OCI-M2 (cell line): Measurements from ENCODE around the gene RAB3D.
"Not testable (repeated sequence)": the region's sequence is repeated elsewhere in the genome, so short reads cannot be mapped to it uniquely, and the experiment has no call there.

Experiments used
- DNase-seq: peaks from one replicate; lab custom pipeline; 2025; ENCODE audit not compliant: unreplicated experiment; lab: John Stamatoyannopoulos, UW

Gene RAB3D

DNA sequence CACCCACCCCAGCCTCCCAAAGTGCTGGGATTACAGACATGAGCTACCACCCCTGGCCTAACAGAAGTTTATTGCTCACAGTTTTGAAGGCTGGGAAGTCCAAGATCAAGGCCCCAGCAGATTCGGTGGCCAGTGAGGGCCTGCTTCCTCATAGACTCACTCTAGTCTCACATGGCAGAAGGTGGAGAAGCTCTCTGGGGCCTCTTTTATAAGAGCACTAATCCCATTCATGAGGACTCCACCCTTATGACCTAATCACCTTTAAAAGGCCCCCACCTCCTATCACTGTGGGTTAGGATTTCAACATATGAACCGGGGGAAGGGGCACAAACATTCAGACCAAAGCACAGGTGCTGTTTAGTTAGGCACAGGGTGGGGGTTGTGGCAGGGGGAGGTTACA lies 28.1 kb upstream of the RAB3D start:
- DNase-seq: no peak

DNA sequence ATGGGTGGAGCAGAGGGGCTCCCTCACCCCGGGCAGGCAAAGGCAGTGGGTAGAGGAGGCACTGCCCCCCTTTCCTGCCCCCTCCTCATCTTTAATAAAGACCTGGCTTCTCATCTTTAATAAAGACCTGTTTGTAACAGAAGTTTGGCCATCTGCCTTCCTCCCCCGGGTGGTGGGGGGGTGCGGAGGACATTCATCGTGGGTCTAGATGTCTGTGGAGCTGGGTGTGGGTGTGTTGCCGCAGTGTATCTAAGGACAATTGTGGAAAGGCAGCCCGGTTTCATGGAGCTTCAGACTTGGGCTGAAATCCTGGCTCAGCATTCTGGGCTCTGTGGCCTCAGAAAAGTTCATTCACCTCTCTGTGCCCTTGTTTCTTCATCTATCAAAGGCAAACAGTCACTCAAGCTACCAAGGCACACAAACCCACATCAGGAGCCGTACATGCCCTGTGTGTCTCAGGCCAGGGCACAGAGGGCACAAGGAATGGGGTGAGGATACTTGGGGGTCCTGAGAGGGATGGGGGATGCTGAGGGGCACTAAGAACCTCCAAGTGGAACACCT lies 26.2 kb upstream of the RAB3D start:
- DNase-seq: no peak

DNA sequence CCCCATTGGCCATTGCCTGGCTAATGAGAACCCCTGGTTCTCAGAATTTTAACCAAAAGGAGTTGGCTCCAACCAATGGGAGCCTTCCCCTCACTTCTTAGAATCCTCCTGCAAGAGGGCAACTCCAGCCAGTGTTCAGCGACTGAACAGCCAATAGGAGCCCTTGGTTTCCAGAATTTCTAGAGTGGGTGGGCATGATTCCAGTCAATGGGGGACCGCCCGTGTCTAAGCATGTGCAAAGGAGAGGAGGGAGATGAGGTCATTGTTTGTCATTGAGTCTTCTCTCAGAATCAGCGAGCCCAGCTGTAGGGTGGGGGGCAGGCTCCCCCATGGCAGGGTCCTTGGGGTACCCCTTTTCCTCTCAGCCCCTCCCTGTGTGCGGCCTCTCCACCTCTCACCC lies 25.5 kb upstream of the RAB3D start:
- no peak for DNase-seq

DNA sequence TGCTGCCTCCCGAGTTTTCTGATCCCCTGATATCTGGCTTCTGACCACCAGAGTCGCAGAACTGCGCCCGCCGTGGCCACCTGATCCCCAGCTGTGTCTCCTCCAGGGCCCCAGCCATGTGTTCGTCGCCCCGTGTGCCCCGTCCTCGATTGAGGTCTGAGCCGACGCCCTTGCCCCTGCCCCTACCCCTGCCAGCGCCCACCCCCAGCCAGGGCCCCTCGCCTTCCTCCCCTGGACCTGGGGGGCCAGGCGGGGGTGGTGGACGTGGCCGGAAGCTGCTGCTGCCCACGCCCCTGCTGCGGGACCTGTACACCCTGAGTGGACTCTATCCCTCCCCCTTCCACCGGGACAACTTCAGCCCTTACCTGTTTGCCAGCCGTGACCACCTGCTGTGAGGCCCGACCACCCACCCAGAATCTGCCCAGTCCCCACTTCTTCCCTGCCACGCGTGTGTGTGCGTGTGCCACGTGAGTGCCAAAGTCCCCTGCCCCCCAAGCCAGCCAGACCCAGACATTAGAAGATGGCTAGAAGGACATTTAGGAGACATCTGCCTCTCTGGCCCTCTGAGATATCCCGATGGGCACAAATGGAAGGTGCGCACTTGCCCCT lies 24.9 kb upstream of the RAB3D start:
- no peak for DNase-seq

DNA sequence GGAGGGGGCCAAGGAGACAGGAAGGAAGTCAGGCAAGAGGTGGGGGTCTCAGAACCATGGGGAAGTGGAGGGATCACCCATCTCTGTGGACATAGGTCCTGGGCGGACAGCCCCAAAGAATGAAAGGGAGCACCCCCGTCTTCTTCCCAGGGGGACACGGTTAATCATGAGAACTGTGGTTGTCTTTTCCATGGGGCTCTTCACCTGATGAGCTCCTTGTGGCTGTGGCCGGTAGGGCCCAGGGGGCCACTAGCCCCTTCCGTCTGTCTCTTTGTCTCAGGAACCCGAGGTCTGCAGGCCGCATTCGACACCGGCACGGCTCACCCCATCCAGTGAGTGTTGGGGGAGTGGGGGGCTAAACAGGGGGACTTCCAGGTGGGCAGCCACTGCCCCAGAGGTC lies 24.4 kb upstream of the RAB3D start:
- no peak for DNase-seq

DNA sequence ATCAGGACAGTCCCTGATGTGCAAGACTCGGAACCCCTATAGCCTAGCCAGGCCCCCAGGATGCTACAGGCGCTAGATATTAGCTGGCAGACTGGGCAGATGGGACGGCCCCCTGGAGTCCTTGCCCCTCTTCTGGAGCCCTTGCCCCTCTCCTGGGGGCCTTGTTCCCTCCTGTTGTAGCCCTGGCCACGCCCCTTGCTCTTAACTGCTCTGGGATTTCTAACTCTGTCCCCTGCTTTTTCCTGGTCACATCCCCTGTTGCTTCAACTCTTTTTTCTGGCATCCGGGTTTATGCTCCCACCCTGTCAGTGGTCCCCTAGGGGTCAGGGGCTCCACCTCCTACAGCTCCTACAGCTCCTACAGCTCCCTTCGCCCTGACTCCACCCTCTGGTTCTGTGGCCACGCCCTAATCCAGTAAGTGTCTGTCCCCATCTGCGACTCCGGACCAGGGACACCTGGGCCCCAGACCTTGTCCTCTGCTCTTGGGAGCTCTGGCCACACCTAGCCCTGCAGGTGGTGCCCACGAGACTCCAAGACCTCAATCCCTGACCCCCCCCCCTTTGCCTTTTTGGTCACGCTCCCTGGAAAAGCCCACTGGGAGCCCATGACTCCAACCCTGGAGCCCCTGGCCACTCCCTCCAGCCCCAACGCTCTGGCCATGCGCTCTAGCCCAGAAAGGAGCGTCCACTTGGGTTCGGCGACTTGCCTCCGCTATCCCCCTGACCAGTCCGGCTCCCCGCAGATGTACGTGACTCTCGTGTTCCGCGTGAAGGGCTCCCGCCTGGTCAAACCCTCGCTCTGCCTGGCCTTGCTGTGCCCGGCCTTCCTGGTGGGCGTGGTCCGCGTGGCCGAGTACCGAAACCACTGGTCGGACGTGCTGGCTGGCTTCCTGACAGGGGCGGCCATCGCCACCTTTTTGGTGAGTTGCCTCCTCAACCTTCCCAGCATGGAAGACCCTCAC lies 22.6 kb upstream of the RAB3D start:
- DNase-seq: no peak

DNA sequence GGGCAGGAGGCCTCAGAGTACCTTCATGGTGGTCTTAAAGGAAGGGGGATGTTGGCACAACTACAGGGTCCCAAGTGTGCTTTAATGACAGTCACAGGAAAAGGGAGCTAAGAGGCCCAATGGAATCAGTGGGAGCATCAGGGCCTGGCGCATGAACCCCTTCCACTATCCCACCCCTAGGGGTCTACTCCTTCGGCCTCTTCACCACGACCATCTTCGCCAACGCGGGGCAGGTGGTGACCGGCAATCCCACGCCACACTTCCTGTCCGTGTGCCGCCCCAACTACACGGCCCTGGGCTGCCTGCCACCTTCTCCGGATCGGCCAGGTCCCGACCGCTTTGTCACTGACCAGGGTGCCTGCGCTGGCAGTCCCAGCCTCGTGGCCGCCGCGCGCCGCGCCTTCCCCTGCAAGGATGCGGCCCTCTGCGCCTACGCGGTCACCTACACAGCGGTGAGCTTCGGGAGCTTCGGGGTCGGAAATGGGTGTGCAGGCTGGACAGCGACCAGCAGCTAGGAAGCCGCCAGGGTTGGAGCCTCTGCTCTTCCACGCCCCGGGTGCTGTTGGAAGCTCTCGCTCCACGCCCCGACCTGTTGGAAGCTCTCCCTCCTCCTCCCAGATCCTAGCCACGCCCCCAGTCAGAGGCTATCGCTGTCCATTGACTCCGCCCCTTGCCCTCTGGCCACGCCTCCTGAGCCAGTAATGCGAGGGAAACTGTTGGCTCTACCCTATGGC lies 21.7 kb upstream of the RAB3D start:
- no peak for DNase-seq

DNA sequence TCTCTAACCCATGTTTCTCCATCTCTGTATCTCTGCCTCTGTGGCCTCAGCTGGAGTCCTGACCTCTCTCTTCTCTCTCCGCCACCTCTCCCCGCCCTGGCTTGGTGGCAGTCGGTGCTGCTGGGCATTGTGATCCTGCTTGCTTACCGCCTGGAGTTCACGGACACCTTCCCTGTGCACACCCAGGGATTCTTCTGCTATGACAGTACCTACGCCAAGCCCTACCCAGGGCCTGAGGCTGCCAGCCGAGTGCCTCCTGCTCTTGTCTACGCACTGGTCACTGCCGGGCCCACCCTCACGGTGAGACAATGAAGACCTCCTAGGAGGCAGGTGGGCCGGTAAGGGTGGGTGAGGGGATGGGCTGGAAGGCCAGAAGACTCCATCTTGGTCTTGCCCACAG lies 20.0 kb upstream of the RAB3D start:
- DNase-seq: no peak

DNA sequence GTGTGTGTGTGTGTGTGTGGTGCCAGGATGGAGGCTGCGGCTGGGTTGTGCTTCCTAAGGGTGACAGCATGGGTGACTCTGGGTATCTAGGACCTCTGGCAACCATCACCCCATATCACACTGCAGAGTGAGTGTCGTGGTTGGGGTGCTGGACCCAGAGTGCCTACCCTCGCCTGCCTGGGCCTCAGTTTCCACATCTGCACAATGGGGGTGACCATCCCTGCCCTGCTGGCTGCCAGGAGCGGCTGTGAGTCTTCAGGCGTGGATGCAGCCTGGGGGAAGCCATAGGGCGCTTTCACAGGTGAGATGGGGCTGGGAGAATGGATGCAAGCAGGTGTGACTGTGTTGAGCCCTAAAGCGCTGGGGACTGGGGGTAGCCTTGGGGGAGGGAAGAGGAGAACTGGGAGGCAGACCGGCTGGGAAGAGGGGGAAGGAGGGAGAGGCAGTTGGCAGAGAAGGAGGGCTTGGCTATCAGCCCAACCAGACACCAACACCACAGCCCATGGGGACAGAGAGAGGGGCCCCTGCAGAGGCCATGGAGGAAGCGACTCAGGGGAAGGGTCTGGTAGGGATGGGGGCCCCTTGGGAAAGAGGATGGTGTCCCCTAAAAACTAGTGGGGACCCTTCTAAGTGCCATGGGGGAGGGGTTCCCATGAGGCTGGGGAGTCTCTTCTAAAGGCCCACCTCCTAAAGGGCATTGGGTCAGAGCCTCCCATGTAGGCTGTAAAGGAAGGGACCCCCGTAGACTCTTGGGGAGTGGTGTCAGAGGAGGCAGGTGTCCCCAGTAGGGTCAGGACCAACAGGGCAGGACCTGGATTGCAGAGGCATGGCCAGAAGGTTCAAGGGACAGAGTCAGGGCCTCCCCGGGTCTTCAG lies 17.5 kb upstream of the RAB3D start:
- no peak for DNase-seq

DNA sequence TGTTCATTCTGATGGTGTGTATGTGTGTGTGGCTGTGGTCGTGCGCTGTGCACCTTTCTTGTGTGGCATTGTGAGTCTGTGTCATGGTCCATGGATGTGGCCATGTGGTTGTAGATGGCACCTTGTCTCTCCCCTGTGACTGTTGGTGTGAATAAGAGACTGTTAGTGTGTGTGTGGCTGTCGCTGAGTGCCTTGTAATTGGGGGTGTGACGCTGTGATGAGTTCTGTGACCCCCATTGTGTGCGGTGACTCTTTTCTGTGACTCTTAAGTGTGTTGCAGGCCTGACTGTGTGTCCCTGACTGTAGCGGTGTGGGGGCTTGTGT lies 16.6 kb upstream of the RAB3D start:
- no peak for DNase-seq

DNA sequence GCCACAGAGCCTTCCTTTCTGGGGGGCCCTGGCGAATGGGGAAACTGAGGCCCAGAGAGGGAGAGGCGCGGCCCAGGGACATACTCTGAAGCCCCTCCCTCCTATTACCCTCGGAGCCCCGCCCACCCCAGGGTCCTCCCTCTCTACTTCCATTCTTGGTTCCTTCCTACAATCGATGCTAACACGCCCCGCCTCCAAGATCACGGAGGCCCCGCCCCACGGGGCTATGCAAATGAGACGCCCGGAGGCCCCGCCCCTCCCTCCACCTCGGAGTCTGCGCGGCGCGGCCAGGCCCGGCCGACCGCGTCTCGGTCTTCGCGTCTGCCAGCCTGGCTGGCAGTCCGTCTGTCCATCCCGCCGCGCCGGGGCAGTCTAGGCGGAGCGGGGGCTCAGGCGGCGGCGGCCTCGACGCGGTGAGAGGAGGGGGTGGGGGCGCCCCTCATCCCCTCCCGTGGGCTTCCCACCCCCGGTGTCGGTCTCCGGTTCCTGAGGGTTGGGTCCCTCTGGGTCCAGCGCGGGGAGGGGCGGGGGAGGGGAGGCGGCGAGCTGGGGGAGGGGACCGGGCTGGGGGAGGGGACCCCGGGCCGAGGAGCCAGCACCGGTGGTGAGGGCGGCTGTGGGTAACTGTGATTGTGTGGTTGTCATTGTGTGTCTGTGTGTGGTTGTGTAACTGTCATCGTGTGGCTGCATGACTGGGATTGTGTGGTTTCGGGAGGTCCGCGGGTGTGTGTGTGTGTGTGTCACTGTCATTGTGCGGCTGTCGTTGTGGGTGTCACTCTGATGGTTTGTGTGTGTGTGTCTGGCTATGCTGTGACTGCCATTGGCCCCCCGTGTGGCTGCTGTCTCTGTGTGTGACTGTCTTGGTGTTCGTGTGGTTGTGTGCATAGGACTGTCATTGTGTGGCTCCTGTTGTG lies 16.0 kb upstream of the RAB3D start, which contains the start of gene PLPPR2:
Gene PLPPR2, plus strand, starts transcription at position 273 of the 914 bp plus-strand sequence. CDS start 2,242 bp downstream, outside the sequence.
- DNase-seq: peak; percentile 99

DNA sequence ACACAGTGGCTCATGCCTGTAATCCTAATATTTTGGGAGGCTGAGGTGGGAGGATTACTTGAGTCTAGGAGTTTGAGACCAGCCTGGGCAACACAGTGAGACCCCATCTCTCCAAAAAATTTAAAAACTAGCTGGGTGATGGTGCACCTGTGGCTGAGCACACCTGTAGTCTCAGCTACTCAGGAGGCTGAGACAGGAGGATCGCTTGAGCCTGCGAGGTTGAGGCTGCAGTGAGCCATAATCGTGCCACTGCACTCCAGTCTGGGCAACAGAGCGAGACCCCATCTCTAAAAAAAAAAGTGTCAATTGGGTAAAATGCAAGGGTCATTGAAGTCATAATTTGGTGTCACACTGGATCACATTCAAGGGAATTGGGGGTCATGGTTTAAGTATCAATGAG lies 14.6 kb upstream of the RAB3D start:
- DNase-seq: not testable (repeated sequence)

DNA sequence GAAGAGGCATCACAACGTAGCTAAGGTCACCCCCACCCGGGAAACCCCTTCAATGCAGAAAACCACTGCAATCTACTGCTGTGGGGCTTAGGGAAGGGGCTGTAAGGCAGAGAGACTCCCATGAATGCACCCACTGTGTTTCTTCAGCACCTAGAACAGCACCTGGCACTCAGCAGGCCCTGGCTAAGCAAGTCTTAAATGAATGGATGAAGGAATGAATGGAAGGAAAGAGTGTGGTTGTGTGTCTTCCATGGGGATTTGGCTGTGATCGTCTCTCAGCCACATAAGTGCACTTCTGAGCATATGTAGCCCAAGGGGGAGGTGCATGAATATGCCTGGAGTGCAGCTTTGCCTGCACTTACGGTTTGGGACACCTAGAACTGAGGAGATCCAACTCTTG lies 9.7 kb upstream of the RAB3D start:
- no peak for DNase-seq

DNA sequence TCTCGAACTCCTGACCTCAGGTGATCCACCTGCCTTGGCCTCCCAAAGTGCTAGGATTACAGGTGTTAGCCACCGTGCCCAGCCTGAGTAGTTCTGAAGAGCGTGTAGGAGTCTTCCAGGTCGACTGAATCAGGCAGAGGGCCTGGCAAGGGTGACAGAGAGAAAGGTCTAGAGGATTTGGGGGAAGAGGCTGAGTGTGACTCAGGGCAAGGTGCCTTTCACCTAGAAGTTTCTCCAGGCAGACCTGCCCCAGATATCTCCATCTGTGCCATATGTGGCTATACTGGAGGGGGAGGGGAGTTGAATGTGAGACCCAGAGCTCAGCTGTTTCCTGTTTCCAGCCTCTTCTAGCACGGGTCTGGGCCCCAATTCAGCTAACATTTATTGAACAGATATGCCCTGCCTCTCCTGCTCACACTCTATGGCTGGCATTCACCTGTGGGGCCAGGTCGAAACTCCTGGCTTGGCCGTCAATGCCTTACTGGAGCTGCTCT lies 8.1 kb upstream of the RAB3D start:
- no peak for DNase-seq

DNA sequence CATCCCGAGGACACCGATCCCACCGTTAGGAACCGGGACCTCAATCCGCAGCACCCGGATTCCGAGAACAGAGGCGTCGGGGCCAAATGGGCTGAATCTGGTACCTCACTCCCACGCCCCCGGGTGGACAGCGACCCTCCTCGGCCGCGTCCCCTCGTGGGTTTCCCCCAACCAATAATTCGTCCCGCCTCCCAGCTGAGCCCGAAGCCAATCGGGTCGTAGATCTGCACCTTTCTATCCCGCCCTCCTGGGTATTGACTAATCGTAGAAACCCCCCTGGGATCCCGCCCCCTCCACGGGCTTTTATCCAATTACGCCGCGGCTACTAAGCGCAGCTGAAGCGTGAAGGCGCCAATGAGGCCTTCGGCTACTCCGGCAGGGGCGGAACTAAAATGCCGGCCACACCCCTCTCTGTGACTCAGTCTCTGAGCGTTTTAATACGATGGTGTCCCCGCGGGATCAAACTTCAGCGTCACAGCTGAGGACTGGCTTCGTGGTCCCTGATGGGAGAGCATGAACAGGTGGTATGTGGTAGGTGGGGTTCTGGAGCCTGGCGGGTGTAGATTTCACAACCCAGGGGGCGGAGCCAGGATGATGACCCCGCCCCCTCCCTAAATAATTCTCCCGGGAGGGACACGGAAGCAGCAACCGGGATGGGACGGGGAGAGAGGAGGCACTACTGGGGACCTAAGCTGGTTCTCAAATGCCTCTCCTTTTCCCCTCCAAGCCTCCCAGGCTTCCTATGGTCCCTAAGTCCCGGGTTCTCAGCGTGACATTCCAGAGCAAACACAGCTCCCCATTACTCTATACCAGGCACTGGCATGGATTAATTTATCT lies 6.9 kb upstream of the RAB3D start, which contains the start of the genes CCDC159 and TMEM205:
Gene CCDC159, plus strand, starts transcription at position 416 of the 837 bp plus-strand sequence. Its CDS starts 88 bp downstream, at position 504.
Gene TMEM205, minus strand, starts transcription at position 165 of the 837 bp plus-strand sequence. CDS start 649 bp downstream, outside the sequence.
- peak; percentile 100 for DNase-seq

DNA sequence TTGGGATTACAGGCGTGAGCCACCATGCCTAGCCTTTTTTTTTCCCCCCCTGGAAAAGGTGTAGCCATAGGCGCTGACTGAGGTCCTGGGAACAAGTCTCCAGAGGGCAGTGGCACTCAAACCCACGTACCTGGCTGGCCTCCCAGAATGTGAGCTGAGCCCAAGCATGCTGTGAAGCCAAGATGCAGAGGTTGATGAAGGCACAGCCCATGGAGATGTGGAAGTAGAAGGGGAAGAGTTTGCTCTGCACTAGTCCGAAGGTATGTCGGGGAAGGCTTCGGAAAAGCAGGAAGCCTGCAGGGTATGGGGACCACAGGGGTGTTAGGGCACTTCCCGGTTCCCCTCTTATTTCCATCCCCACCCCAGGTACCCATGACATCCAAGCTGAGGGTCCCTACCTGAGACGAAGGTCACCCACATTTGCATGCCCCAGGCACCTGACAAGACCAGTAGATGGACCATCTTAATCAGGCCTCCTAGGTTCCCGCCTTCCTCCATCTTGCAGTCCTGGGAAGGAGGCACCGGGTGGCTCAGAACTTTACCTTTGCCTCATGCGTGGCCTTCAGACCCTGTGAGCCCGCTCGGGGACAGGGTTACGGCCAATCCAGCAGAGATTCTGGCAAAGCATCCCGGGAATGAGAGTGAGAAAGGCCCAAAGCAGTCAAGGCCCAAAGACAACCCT lies 5.8 kb upstream of the RAB3D start:
- no peak for DNase-seq

DNA sequence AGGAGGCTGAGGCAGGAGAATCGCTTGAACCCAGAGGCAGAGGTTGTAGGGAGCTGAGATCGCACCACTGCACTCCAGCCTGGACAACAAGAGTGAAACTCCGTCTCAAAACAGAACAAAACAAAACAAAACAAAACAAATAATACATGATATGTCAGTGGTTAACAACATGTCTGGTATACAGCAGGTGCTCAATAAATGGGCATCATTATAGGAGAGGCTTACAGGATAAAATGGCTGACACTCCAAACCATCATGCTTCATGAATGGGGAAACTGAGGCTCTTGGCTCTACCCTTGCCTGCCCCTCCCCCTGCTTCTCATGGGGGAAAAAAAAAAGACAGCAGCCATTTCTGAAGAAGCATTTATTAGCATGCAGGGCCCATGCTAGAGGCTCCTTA lies 3.0 kb upstream of the RAB3D start:
- no peak for DNase-seq

DNA sequence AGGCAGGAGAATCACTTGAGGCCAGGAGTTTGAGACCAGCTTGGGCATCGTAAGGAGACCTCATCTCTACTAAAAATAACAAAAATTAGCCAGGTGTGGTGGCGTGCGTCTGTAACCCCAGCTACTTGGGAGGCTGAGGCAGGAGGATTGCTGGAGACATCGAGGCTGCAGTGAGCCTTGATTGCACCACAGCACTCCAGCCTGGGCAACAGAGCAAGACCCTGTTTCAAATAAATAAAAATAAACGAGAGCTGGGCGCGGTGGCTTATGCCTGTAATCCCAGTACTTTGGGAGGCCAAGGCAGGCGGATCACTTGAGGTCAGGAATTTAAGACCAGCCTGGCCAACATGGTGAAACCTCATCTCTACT lies 626 bp upstream of the RAB3D start:
- not testable (repeated sequence) for DNase-seq
